WTC11 (cell line): ENCODE results near the gene PNMA8A.

Experiments
- ATF3 ChIP-seq: sonication (generic); formaldehyde crosslinking; conservative IDR thresholded peaks from 2 replicates; pipeline ENCODE4 v1.8.1; 2022; ENCODE audit warnings: mild to moderate bottlenecking, missing genetic modification reagents
- CTCF ChIP-seq: fragments of 200-600 bp; IDR thresholded peaks from 2 replicates; pipeline ENCODE4 v1.8.0; 2022; ENCODE audit warnings: antibody characterized with exemption

- TF ChIP-seq CTCF = no peak
- no peak for TF ChIP-seq ATF3
Observed at GRCh38 chr19:46420056-46420455, 51.3 kb downstream of the PNMA8A start.
